Measurements from ENCODE around the gene MYO3B. TPM values are rescaled to one million over a fixed set of nuclear protein-coding genes. Genes with fewer than 3 reads are reported as not detected.

The MYO3B gene
- total and polyA plus RNA-seq, 2 of the 8 experiments (the other 6 are each of a cell fraction or from before 2014, with no cell fraction given), result 0.17 to 0.19 TPM

DNA sequence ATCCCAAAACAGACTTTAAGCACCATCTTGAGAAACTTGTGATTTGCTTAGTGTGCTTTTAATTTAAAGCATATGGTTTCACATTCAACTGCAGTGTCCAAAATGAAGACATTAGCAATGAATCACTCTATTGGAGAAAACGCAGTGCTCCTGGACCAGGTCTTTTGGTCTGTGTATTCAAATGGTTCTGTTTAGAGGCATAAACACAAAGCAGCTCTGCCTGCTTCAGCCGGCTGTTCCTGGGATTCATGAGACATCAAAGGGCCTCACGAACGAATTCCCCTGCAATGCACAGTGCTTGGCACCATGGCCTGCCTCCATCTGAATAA lies 420.1 kb downstream of the MYO3B start:
- Histone ChIP-seq H2BK20ac (ENCODE audit: low read length) (no peak overlapping the region), H3K27me3 (replicated peaks in 1 of 4; ENCODE audit: control insufficient read depth in 3 of 4, extremely low read depth in 1 of 4, insufficient read depth in 3 of 4, low read length in 3 of 4) (no peaks in the 10 kb centered on the region), H3K23me2 (ENCODE audit: low read depth, low read length) (no peaks in the 10 kb centered on the region), H2AFZ (ENCODE audit: low read length) (no peak overlapping the region), H3K18ac (ENCODE audit: extremely low read depth, low read length) (no peak overlapping the region), H3K14ac (ENCODE audit: insufficient read length) (no peak overlapping the region), H3K9ac (replicated peaks in 1 of 4; ENCODE audit: extremely low read depth in 1 of 4, low read depth in 3 of 4, low read length in 3 of 4) (no peak overlapping the region), H4K20me1 (replicated peaks in 1 of 2; ENCODE audit: control insufficient read depth in 1 of 2, insufficient read depth in 2 of 2, low read length in 2 of 2) (no peaks in the 10 kb centered on the region), H2BK15ac (ENCODE audit: low read length) (no peak overlapping the region), H3K36me3 (ENCODE audit: control insufficient read depth in 2 of 4, insufficient read depth in 4 of 4, low read length in 3 of 4) (no peaks in the 10 kb centered on the region; a peak in 1 of 8 replicates), H4K91ac (replicated peaks; ENCODE audit: insufficient read length, low read length) (no peak overlapping the region), H3K23ac (ENCODE audit: insufficient read length) (no peak overlapping the region), H3K9me3 (ENCODE audit: insufficient read depth in 2 of 2, low read depth in 1 of 2, low read length in 1 of 2) (no peaks in the 10 kb centered on the region), H3K4me1 (replicated peaks in 1 of 4; ENCODE audit: control insufficient read depth in 3 of 4, insufficient read depth in 4 of 4, low read length in 3 of 4) (no peaks in the 10 kb centered on the region), H3K79me1 (ENCODE audit: low read depth, low read length) (no peaks in the 10 kb centered on the region), H2AK5ac (ENCODE audit: low read depth, low read length) (no peak overlapping the region), H4K5ac (ENCODE audit: insufficient read length, low read depth, low read length) (no peak overlapping the region), H4K8ac (ENCODE audit: extremely low read depth, insufficient read depth, low read length) (no peak overlapping the region), H2BK5ac (ENCODE audit: low read depth, low read length) (no peak overlapping the region), H3K4me2 (ENCODE audit: insufficient read depth in 1 of 2, low read depth in 2 of 2, low read length in 2 of 2) (no peak overlapping the region), H3K79me2 (ENCODE audit: control insufficient read depth in 1 of 2, insufficient read depth in 2 of 2, low read length in 2 of 2) (no peaks in the 10 kb centered on the region), H3K4ac (replicated peaks; ENCODE audit: insufficient read length, low read depth, low read length) (no peak overlapping the region), H3K56ac (replicated peaks; ENCODE audit: insufficient read length, low read depth, low read length) (no peak overlapping the region), H3K4me3 (ENCODE audit: extremely low read depth in 1 of 4, insufficient read depth in 2 of 4, low read depth in 3 of 4, low read length in 4 of 4) (no peak overlapping the region), H2BK12ac (ENCODE audit: low read depth, low read length) (no peak overlapping the region), H2BK120ac (replicated peaks; ENCODE audit: low read depth, low read length) (no peak overlapping the region), H3K27ac (ENCODE audit: low read depth, low read length) (no peak overlapping the region)
- ChIA-PET CTCF (ENCODE audit: partially characterized antibody) (interaction anchor here (0.6 to 1.5 kb wide), 3 partner anchors 77 to 823 kb away, joined by 3 to 4 read pairs (median 3); no protein-coding TSS in a partner anchor), POLR2A (ENCODE audit: partially characterized antibody) (no interaction called here)
- FAIRE-seq (no peak), DNase-seq (ENCODE audit: low read depth in 1 of 2, low spot score in 2 of 2) (no peak)
- 86% methylated on average over 4 of the region's 4 CpGs; no CpG with 5 or more reads in 1 of the 2 experiments for WGBS, 2 experiments (ENCODE audit: extremely low coverage in 1 of 2, insufficient coverage in 1 of 2, insufficient read length in 1 of 2, insufficient replicate concordance in 2 of 2, low coverage in 1 of 2, low lambda C conversion rate in 2 of 2, missing lambda C conversion rate in 1 of 2)
- TF ChIP-seq CBX5 (IDR thresholded peaks at IDR 0.05; ENCODE audit: low read depth, low read length), result no peak
- TF ChIP-seq ATF3 (IDR thresholded peaks at IDR 0.05; ENCODE audit: insufficient read depth, low read depth, low read length), result no peak
- TF ChIP-seq NRF1 (IDR thresholded peaks at IDR 0.05; ENCODE audit: low read depth, low read length), result no peak
- no peak for TF ChIP-seq BCL11A (IDR thresholded peaks at IDR 0.05; ENCODE audit: low read depth in 2 of 2, low read length in 2 of 2)
- TF ChIP-seq, protein P1, sequence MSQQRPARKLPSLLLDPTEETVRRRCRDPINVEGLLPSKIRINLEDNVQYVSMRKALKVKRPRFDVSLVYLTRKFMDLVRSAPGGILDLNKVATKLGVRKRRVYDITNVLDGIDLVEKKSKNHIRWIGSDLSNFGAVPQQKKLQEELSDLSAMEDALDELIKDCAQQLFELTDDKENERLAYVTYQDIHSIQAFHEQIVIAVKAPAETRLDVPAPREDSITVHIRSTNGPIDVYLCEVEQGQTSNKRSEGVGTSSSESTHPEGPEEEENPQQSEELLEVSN (IDR thresholded peaks at IDR 0.05), result no peak
- no peak for TF ChIP-seq POLR2AphosphoS5 (IDR thresholded peaks at IDR 0.05; ENCODE audit: low read depth, low read length)
- no peak for TF ChIP-seq GTF2F1 (IDR thresholded peaks at IDR 0.05; ENCODE audit: borderline replicate concordance, low read depth, low read length)
- no peak for TF ChIP-seq SIRT6 (IDR thresholded peaks at IDR 0.05; ENCODE audit: low read length)
- TF ChIP-seq NANOG (IDR thresholded peaks at IDR 0.05; ENCODE audit: insufficient read depth, low read depth, low read length, poor library complexity, severe bottlenecking), result no peak
- TF ChIP-seq CEBPB (IDR thresholded peaks at IDR 0.05; ENCODE audit: low read depth, low read length), result no peak
- no peak for TF ChIP-seq BACH1 (IDR thresholded peaks at IDR 0.05; ENCODE audit: low read length)
- TF ChIP-seq CHD1 (IDR thresholded peaks at IDR 0.05; ENCODE audit: low read depth, low read length), result no peak
- no peak for TF ChIP-seq MAX (IDR thresholded peaks at IDR 0.05)
- TF ChIP-seq GABPA (IDR thresholded peaks at IDR 0.05; ENCODE audit: borderline replicate concordance, insufficient read depth, low read length), result no peak
